SH-SY5Y (cell line): ENCODE results near the gene RASGEF1C.

Experiments used
- GATA2 ChIP-seq: IDR thresholded peaks from 2 replicates; pipeline ENCODE4 v1.6.1; 2011; ENCODE audit warnings: mild to moderate bottlenecking, low read depth, low read length
- GATA3 ChIP-seq: IDR thresholded peaks from 2 replicates; pipeline ENCODE4 v1.6.1; 2011; ENCODE audit warnings: low read depth, mild to moderate bottlenecking, low read length, moderate library complexity

DNA sequence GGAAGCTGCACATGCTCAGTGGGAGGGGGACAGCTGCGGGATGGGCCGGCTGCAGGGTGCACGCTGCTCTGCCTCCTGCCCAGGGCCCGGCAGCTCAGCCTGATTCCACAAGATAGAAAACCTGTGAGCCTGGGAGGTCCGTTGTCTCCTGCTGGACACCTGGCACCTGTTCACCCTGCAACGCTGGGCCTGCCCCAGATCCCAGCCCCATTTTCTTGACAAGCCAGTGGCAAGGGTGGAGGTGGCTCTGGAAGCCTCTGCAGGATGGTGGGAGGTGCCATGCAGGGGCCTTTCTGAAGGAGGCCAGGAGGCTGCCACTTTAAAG, 69.3 kb downstream of the RASGEF1C start:
- no peak for TF ChIP-seq GATA2
- TF ChIP-seq GATA3 = no peak
